ENCODE results near the gene RAPGEF3.

The RAPGEF3 gene

GRCh38 chr12:47741340-47741703 is 17.4 kb downstream of the RAPGEF3 start:
- DNase-seq = peak; percentile 22 to 30

DNA sequence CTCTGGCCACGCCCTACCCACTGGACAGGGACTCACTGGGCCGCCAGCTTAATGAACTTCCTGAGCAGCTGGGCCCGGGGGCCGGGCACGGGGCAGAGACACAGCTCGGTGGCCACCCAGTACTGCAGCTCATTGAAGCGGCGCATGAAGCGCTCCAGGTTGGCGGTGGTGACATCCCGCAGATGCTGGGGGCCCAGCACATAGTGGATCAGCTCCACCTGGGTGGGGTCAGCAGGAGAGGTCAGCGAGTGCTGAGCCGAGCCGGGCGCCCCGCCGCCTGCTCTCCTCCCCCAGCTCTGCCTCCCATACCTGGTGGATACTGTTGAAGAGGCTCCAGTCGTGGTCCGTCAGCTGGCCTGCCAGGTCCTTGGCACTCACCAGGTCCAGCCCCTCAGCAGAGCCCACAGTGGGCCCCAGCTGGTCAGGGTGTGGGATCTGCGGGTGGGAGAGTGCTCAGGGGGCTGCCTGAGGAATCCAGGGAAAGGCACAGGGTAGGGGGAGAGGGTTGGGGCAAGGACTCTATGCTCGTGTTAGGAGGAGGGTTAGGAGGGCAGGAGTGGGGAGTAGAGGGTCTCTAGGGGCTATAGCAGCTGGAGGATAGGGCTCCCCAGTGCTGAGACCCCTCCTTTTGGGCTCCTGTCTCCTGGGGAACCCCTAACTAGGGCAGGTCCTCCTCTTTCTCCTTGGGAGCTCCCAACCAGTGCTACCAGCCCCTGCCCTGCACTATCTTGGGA is 17.9 kb downstream of the RAPGEF3 start:
- no peak for DNase-seq

DNA sequence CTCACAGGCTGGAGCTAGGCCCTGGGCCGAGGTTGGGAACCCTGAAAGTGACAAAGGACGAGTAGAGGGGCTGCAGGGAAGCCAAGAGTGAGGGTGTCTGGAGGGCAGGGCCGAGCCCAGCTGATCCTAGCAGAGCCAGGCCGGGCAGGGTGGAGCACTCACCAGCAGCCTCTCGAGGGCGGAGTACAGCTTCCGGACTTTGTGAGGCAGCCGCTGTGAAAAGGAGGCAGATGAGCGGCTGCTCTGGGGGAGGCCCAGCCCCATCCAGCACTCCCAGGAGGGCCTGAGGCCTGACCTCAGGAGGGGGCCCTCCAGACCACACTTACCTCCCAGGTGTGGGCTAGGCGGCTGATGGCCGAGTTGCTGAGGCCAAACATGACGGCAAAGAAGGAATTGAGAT is 18.7 kb downstream of the RAPGEF3 start:
- no peak for DNase-seq

DNA sequence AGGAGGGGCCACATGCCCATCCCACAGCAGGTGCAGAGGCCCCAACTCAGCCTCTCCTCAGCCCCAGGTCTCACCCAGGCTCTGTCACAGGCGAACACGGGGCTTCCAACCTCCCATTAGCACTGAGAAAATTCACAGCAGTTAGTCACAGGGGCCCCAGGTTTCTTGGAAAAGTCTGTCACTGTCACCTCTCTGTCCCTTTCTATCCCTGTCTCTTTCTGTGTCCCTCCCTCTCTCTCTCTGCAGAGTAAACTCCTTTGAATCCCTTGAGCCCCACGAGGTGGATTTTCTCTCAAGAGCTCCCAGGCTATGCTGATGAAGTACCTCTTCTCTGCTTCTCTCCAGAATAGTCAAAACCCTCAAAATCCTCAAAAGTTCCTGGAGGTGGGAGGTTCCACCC is 19.4 kb downstream of the RAPGEF3 start:
- no peak for DNase-seq

GRCh38 chr12:47737936-47738594 is 20.6 kb downstream of the RAPGEF3 start:
- DNase-seq = no peak

- DNase-seq = no peak
Measured at GRCh38 chr12:47736877-47737676, 21.6 kb downstream of the RAPGEF3 start.

- DNase-seq = no peak
Measured at GRCh38 chr12:47736216-47736615, 22.5 kb downstream of the RAPGEF3 start.

DNA sequence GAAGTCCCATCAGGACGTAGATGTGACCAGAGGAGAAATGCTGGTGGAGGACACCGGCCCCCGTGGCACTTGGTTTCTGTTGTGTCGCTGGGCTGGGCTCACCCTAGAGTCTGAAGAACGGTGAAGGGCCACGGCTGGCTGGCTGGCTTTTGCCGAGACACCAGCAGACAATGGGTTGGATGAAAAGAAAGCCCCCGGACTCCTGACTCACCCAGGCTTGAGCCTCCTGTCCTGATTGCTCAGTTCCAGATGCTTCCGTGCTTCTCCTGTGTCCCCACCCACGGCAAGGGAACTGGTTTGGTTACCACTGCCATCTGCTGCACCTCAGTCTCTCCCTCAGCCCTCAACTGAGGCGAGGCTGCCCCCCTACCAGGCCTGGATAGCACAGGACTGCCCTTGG is 23.0 kb downstream of the RAPGEF3 start:
- DNase-seq = no peak

- no peak for DNase-seq
Measured at GRCh38 chr12:47734725-47735480, 23.8 kb downstream of the RAPGEF3 start.

DNA sequence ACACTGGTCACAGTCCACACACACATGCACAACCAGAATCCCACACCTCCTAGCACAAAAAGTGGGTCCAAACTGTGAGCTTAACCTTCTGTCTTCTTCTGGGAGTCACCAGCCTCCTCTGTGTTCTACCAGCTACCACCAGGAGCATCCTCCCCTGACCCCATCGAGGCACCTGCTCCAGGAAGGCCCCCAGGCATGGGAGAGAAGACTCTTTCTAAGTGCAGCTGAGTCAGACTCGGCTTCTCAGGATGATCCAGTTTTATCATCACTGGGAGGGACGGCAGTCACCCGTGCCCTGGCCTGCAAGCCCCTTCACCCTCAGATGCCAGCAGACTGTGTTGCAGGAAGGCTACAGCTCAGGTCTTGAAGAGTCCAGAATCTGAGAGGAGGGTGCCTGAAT is 25.5 kb downstream of the RAPGEF3 start:
- DNase-seq = no peak

DNA sequence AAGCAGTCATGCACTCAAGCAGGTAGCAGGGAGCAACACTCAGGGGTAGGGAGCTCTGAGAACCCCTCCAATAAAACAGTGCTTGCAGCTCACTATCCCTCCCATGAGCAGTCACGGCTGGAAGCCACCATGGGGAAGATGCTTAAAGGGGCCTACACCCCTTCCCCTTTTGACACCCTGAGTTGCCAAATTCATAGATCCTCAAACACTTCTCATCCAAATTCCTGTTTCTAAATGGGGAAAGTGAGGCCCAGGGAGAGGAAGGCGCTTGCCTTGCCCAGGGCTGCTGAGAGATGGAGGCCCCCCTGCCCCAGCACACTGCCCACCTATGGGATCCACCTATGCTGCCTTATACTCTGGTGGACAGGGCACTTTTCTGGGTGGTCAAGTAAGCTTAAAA is 26.2 kb downstream of the RAPGEF3 start:
- DNase-seq = no peak

- DNase-seq = no peak
Measured at GRCh38 chr12:47731723-47732122, 27.0 kb downstream of the RAPGEF3 start.

DNA sequence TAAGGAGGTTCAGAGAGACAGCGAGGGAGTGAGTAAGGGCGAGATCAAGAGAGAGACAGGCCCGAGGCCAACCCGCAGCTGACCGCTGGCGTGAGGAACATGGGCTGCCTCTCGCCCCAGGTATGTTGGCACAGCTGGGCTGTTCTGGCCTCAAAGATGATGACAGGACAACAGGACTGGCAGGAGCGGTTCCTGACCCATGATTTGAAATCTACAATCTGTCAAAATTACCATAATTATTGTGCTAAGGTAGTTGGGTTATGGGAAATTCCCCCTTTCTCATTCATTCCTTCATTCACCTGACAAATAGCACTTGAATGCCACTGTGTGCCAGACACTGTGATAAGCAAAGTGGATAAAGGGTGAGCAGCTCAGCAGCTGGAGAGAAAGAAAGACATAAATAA is 28.3 kb downstream of the RAPGEF3 start:
- no peak for DNase-seq

GRCh38 chr12:47729233-47729632 is 29.4 kb downstream of the RAPGEF3 start:
- DNase-seq = no peak

- no peak for DNase-seq
Measured at GRCh38 chr12:47725893-47726292, 32.8 kb downstream of the RAPGEF3 start.

DNA sequence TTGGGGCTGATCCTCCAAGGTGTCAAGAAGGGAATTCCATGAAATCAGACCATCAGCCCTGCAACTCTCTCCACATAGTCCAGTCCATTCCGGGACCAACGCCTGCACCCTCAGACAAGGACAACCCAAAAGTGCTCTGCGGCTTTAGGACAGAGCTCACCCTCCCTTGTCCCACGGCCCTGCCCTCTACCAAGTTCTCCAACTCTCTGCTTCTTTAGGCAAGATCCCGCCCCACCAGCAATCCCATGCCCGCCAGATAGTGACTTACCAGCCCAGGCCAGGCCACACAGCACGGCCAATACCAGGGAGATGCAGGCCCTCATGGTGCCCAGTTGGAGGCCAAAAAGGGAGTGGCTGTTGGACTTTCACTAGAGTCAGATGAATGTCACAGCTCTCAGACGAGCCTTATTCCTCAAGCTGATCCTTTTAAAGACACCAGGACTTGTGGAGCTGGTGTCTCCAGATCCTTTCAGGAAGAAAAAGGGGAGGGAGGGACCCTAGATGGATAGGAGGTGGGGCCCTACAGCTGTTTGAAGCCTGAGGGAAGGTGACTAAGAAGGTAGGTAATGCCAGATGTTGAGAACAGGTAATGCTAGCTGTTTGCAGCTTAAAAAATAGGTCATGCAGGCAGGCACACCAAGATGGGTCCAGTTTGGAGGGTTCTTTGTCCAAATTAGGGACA is 33.4 kb downstream of the RAPGEF3 start, which contains the start of gene ENDOU:
TSS of gene ENDOU (minus strand) at position 400 of the 682 bp plus-strand sequence. CDS start at position 323, 77 bp downstream.
- no peak for DNase-seq

DNA sequence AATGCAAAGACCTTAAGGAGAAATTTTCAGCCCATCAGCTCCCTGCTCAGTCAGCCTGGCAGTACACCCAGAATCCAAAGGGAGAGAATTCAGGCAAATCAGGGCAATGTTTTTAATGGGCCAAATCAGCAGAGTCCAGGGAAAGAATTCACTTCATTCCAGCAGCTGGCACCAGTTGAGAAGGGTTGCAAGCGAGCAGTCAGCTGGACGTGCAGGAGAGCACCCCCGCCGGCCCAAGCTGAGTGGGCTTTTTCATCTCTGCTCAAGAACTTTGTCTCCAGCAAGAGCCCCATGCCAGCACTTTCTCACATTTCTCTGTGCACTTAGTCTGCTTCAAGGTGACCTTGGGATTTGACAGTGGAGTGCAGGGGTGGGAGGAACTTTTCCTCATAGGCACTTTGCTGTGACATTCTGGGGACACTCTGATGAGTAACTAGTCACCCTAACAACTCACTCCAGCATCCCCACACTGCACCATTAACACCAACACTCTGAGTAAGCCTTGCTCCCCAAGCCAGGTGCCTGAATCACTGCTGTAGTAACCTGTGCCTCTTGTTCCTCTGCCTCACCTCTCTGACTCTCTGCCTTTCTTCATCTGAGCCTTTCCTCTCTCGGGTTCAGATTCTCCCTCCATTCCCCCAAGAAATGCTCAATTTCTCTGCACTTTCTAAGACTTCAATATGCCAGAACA is 35.6 kb downstream of the RAPGEF3 start:
- no peak for DNase-seq

GRCh38 chr12:47722136-47722834 is 36.4 kb downstream of the RAPGEF3 start:
- no peak for DNase-seq

DNA sequence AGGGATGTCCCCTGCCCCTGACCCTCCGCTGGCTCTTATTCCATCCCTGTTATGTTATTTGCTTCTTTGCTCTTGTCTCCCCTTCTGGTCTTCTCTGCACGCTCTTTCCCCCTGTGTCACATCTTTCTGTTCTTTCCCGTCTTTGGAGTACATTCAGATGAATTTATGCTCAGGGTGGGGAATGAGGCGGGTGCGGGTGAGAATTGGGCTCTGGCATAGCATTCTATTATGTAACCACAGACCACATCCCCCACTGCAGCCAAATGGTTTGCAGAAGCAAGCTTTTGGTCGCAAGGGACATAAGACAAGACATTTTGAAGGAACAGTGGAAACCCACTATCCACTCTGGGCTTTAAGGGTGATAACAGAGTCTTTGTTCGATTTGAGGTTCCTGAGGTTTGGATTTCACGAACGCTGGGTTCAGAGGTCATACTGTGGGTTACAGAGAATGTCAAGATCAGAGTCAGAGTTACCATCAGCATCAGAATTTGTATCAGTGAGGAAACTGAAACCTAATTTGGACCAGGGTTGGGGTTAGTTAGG is 37.2 kb downstream of the RAPGEF3 start:
- DNase-seq = no peak

DNA sequence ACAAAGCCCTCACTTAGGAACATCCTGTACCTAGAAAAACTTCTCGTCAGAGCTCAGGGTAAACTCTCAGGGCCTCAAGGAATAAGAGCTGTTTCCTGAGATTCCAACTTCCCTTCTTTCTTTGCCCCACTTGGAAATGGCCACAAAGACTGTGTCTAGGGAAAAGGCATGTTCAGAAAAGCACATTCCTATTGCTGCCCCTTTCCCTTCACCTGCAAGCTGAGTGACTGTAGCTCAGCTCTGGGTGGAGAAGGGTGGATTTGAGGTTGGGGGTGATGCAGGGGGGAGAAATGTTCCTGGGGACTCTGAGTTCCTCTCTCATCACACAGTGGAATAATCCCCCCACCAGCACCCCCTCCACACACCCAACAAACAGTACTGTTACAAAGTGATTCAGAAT is 40.1 kb downstream of the RAPGEF3 start:
- DNase-seq = no peak
